H9 (cell line): Measurements from ENCODE around the gene SBF1. TPM values are rescaled to one million over a fixed set of nuclear protein-coding genes. Genes with fewer than 3 reads are reported as not detected.

Source experiments
- DNase-seq: peaks from one replicate; pipeline ENCODE4 v3.0.0-alpha.2; 2017
- H2AFZ ChIP-seq: one replicate; pipeline ENCODE4 v1.6.1; 2013; ENCODE audit warnings: mild to moderate bottlenecking, low read length, control low read depth, moderate library complexity
- H2AK5ac ChIP-seq: 2 replicates; pipeline ENCODE4 v1.6.1; 2013; ENCODE audit warnings: low read length, control low read depth, mixed read lengths; ENCODE audit not compliant: insufficient read length
- H2BK120ac ChIP-seq: one replicate; pipeline ENCODE4 v1.6.1; 2013; ENCODE audit warnings: low read depth, mild to moderate bottlenecking, low read length, control low read depth, inconsistent platforms; ENCODE audit not compliant: poor library complexity, severe bottlenecking
- H2BK12ac ChIP-seq: 2 replicates; pipeline ENCODE4 v1.6.1; 2013; ENCODE audit warnings: low read length, control low read depth, mixed read lengths, low read depth; ENCODE audit not compliant: insufficient read length
- H2BK15ac ChIP-seq: 2 replicates; pipeline ENCODE4 v1.6.1; 2013; ENCODE audit warnings: low read depth, low read length, control low read depth
- H2BK20ac ChIP-seq: one replicate; pipeline ENCODE4 v1.6.1; 2013; ENCODE audit warnings: low read depth, mild to moderate bottlenecking, low read length, control low read depth, inconsistent platforms; ENCODE audit not compliant: poor library complexity, severe bottlenecking
- H2BK5ac ChIP-seq: 2 replicates; pipeline ENCODE4 v1.6.1; 2013; ENCODE audit warnings: low read length, control low read depth, mixed read lengths; ENCODE audit not compliant: insufficient read length
- H3K14ac ChIP-seq: 2 replicates; pipeline ENCODE4 v1.6.1; 2013; ENCODE audit warnings: low read length, control low read depth; ENCODE audit not compliant: insufficient read depth
- H3K18ac ChIP-seq: 2 replicates; pipeline ENCODE4 v1.6.1; 2013; ENCODE audit warnings: low read depth, mild to moderate bottlenecking, mixed read lengths, low read length, control low read depth; ENCODE audit not compliant: insufficient read length
- H3K23ac ChIP-seq: 2 replicates; pipeline ENCODE4 v1.6.1; 2013; ENCODE audit warnings: low read length, control low read depth, mixed read lengths, low read depth; ENCODE audit not compliant: insufficient read length
- H3K23me2 ChIP-seq: 2 replicates; pipeline ENCODE4 v1.6.1; 2013; ENCODE audit warnings: low read depth, mild to moderate bottlenecking, mixed read lengths, low read length, control low read depth; ENCODE audit not compliant: insufficient read length, poor library complexity, severe bottlenecking
- H3K27ac ChIP-seq: 2 replicates; pipeline ENCODE4 v1.5.1; 2013; ENCODE audit warnings: low read length, control low read depth, mixed read lengths, low read depth; ENCODE audit not compliant: insufficient read length
- H3K27me3 ChIP-seq: 2 replicates; pipeline ENCODE4 v1.6.1; 2013; ENCODE audit warnings: low read length, control low read depth, inconsistent platforms; ENCODE audit not compliant: insufficient read depth
- H3K4ac ChIP-seq: 2 replicates; pipeline ENCODE4 v1.6.1; 2013; ENCODE audit warnings: low read depth, mild to moderate bottlenecking, control low read depth, inconsistent platforms, low read length, moderate library complexity
- H3K4me1 ChIP-seq: 2 replicates; pipeline ENCODE4 v1.6.1; 2013; ENCODE audit warnings: low read length, control low read depth, inconsistent platforms; ENCODE audit not compliant: insufficient read depth
- H3K4me2 ChIP-seq: 2 replicates; pipeline ENCODE4 v1.6.1; 2013; ENCODE audit warnings: low read length, control low read depth, mixed read lengths; ENCODE audit not compliant: insufficient read length, insufficient read depth
- H3K56ac ChIP-seq: 2 replicates; pipeline ENCODE4 v1.6.1; 2013; ENCODE audit warnings: low read depth, mild to moderate bottlenecking, mixed read lengths, low read length, control low read depth; ENCODE audit not compliant: insufficient read length
- H3K79me1 ChIP-seq: 2 replicates; pipeline ENCODE4 v1.6.1; 2013; ENCODE audit warnings: low read depth, mild to moderate bottlenecking, moderate library complexity, low read length, control low read depth, inconsistent platforms; ENCODE audit not compliant: insufficient read depth, poor library complexity, severe bottlenecking
- H3K79me2 ChIP-seq: 2 replicates; pipeline ENCODE4 v1.6.1; 2013; ENCODE audit warnings: low read length, control low read depth, inconsistent platforms; ENCODE audit not compliant: insufficient read depth
- H3K9ac ChIP-seq: 2 replicates; pipeline ENCODE4 v1.6.1; 2013; ENCODE audit warnings: low read length, control low read depth, mixed read lengths; ENCODE audit not compliant: insufficient read length; ENCODE audit errors: extremely low read depth
- H3K9me3 ChIP-seq: one replicate; pipeline ENCODE4 v1.6.1; 2013; ENCODE audit warnings: low read depth, low read length, inconsistent platforms; ENCODE audit not compliant: control insufficient read depth
- H3T11ph ChIP-seq: one replicate; pipeline ENCODE4 v1.6.1; 2013; ENCODE audit warnings: mild to moderate bottlenecking, low read length, control low read depth, inconsistent platforms
- H4K20me1 ChIP-seq: one replicate; pipeline ENCODE4 v1.6.1; 2013; ENCODE audit not compliant: control insufficient read depth, insufficient read length, insufficient read depth
- H4K5ac ChIP-seq: 2 replicates; pipeline ENCODE4 v1.6.1; 2013; ENCODE audit warnings: low read depth, mild to moderate bottlenecking, mixed read lengths, low read length, control low read depth; ENCODE audit not compliant: insufficient read length
- H4K8ac ChIP-seq: replicated peaks from 2 replicates; pipeline ENCODE4 v1.6.1; 2013; ENCODE audit warnings: low read length, control low read depth, mixed read lengths, low read depth; ENCODE audit not compliant: insufficient read length
- H4K91ac ChIP-seq: 2 replicates; pipeline ENCODE4 v1.6.1; 2013; ENCODE audit warnings: low read depth, mild to moderate bottlenecking, moderate library complexity, mixed read lengths, low read length, control low read depth; ENCODE audit not compliant: insufficient read length
- H3K27ac Mint-ChIP-seq, 3 experiments: 2 replicates in 2 of 3; 3 replicates in 1 of 3; pipeline ENCODE4 v1.8.0; 2020 to 2021; ENCODE audit warnings: mixed read lengths in 3 of 3, mild to moderate bottlenecking in 1 of 3, moderate library complexity in 1 of 3
- H3K27me3 Mint-ChIP-seq: 2 replicates; pipeline ENCODE4 v1.8.0; 2021; ENCODE audit warnings: low read depth, mild to moderate bottlenecking, moderate library complexity, mixed read lengths
- H3K36me3 Mint-ChIP-seq, 3 experiments: 2 replicates in 2 of 3; 3 replicates in 1 of 3; pipeline ENCODE4 v1.8.0; 2020 to 2021; ENCODE audit warnings: low read depth in 3 of 3, mixed read lengths in 3 of 3; ENCODE audit not compliant: insufficient read depth in 1 of 3
- H3K4me1 Mint-ChIP-seq, 2 experiments: 2 replicates each; pipeline ENCODE4 v1.8.0; 2020; ENCODE audit warnings: mixed read lengths in 2 of 2
- H3K4me3 Mint-ChIP-seq, 2 experiments: 2 replicates in 1 of 2; 3 replicates in 1 of 2; pipeline ENCODE4 v1.8.0; 2020 to 2021; ENCODE audit warnings: mild to moderate bottlenecking in 2 of 2, mixed read lengths in 2 of 2, moderate library complexity in 1 of 2
- H3K9me3 Mint-ChIP-seq, 2 experiments: 2 replicates in 1 of 2; 3 replicates in 1 of 2; pipeline ENCODE4 v1.8.0; 2020; ENCODE audit warnings: mild to moderate bottlenecking in 2 of 2, mixed read lengths in 2 of 2, moderate library complexity in 1 of 2
- CTCF ChIP-seq: fragments of 200-600 bp; sonication (generic); conservative IDR thresholded peaks from 3 replicates; pipeline ENCODE4 v1.8.0; 2021; ENCODE audit warnings: antibody characterized with exemption, mild to moderate bottlenecking
- WGBS: extraction: QIAGEN DNeasy Blood & Tissue Kit; methylation state at CpG from one replicate; pipeline ENCODE4 v1.1.7; 2013; ENCODE audit warnings: missing lambda C conversion rate, low lambda C conversion rate, mixed read lengths; ENCODE audit not compliant: insufficient read length; ENCODE audit errors: extremely low coverage; 5-methylcytosine and 5-hydroxymethylcytosine counted together
- total RNA-seq: library from RNA; stranded (reverse); gene quantifications from 2 replicates; pipeline ENCODE4 v1.2.1, GENCODE V29; 2021

SBF1 gene
- total RNA-seq, 1 experiment from 2014 or later, result 69.8 TPM

GRCh38 chr22:50415426-50415825 lies 59.4 kb downstream of the SBF1 start:
- no peak overlapping the region for H2AK5ac ChIP-seq
- no peak overlapping the region for H3K4me2 ChIP-seq
- H3K79me1 ChIP-seq, result no peaks in the 10 kb centered on the region
- no peak overlapping the region for H3K56ac ChIP-seq
- H3K9me3 ChIP-seq, result no peaks in the 10 kb centered on the region
- H3K4me3 Mint-ChIP-seq, result no peak overlapping the region
- no peak overlapping the region for H2BK120ac ChIP-seq
- no peak for TF ChIP-seq CTCF
- WGBS, result no CpG with 5 or more reads among the region's 12 CpGs
- H3K27ac Mint-ChIP-seq, result no peak overlapping the region
- no peak overlapping the region for H3K9ac ChIP-seq
- peaks cover 17 to 64% (median 57%) of the 10 kb centered on the region in 3 experiments; a peak in 6 of 7 replicates for H3K36me3 Mint-ChIP-seq
- no peak overlapping the region for H3K14ac ChIP-seq
- H4K5ac ChIP-seq, result no peak overlapping the region
- H4K20me1 ChIP-seq, result no peaks in the 10 kb centered on the region
- H3K23ac ChIP-seq, result no peak overlapping the region
- DNase-seq, result no peak
- no peak overlapping the region for H2BK12ac ChIP-seq
- no peaks in the 10 kb centered on the region for H3K9me3 Mint-ChIP-seq
- no peaks in the 10 kb centered on the region for H3K79me2 ChIP-seq
- H2BK15ac ChIP-seq, result no peak overlapping the region
- H3T11ph ChIP-seq, result no peak overlapping the region
- no peak overlapping the region for H3K18ac ChIP-seq
- no peaks in the 10 kb centered on the region for H3K4me1 ChIP-seq
- H2AFZ ChIP-seq, result no peak overlapping the region
- no peaks in the 10 kb centered on the region for H3K23me2 ChIP-seq
- no peak overlapping the region for H3K27ac ChIP-seq
- H2BK5ac ChIP-seq, result no peak overlapping the region
- no peak overlapping the region for H4K8ac ChIP-seq
- H3K27me3 Mint-ChIP-seq, result no peaks in the 10 kb centered on the region
- H3K27me3 ChIP-seq, result no peaks in the 10 kb centered on the region
- no peak overlapping the region for H2BK20ac ChIP-seq
- no peak overlapping the region for H4K91ac ChIP-seq
- no peaks in the 10 kb centered on the region for H3K4me1 Mint-ChIP-seq
- no peak overlapping the region for H3K4ac ChIP-seq
